GM19025 (cell line): Measurements from ENCODE around the gene BUB1.
"Not testable (repeated sequence)": the region's sequence is repeated elsewhere in the genome, so short reads cannot be mapped to it uniquely, and the experiment has no call there.

Experiments used
- ATAC-seq: cut with Tn5 transposase; IDR thresholded peaks from one replicate; pipeline ENCODE4 v1.9.1; 2021; ENCODE audit warnings: mild to moderate bottlenecking, low read depth, moderate library complexity; ENCODE audit not compliant: unreplicated experiment

BUB1 gene

GRCh38 chr2:110691612-110692258 lies 13.9 kb upstream of the BUB1 start:
- no peak for ATAC-seq

- no peak for ATAC-seq
Measured at GRCh38 chr2:110690083-110690965, 12.5 kb upstream of the BUB1 start.

GRCh38 chr2:110688594-110689091 lies 10.8 kb upstream of the BUB1 start:
- no peak for ATAC-seq

- not testable (repeated sequence) for ATAC-seq
Measured at GRCh38 chr2:110687775-110688484, 10.1 kb upstream of the BUB1 start.

- no peak for ATAC-seq
Measured at GRCh38 chr2:110682872-110683271, 5.0 kb upstream of the BUB1 start.

GRCh38 chr2:110682267-110682666 lies 4.4 kb upstream of the BUB1 start:
- no peak for ATAC-seq

GRCh38 chr2:110680709-110681108 lies 2.8 kb upstream of the BUB1 start:
- ATAC-seq: no peak

GRCh38 chr2:110679865-110680264 lies 2.0 kb upstream of the BUB1 start:
- ATAC-seq: no peak

- no peak for ATAC-seq
Measured at GRCh38 chr2:110679337-110679707, 1.5 kb upstream of the BUB1 start.

GRCh38 chr2:110678457-110679336 lies 834 bp upstream of the BUB1 start:
- ATAC-seq: no peak

- ATAC-seq: no peak
Measured at GRCh38 chr2:110677080-110677479, 783 bp downstream of the BUB1 start.

GRCh38 chr2:110675679-110676078 lies 2.2 kb downstream of the BUB1 start:
- ATAC-seq: no peak

- ATAC-seq: peak; percentile 86
Measured at GRCh38 chr2:110674620-110675555, 3.0 kb downstream of the BUB1 start.

GRCh38 chr2:110673201-110673600 lies 4.7 kb downstream of the BUB1 start:
- no peak for ATAC-seq

- ATAC-seq: no peak
Measured at GRCh38 chr2:110670826-110671225, 7.0 kb downstream of the BUB1 start.

- ATAC-seq: no peak
Measured at GRCh38 chr2:110669079-110669478, 8.8 kb downstream of the BUB1 start.

- no peak for ATAC-seq
Measured at GRCh38 chr2:110667071-110667470, 10.8 kb downstream of the BUB1 start.

- ATAC-seq: no peak
Measured at GRCh38 chr2:110664135-110664534, 13.7 kb downstream of the BUB1 start.

- no peak for ATAC-seq
Measured at GRCh38 chr2:110662560-110662959, 15.3 kb downstream of the BUB1 start.
